SK-N-SH (cell line): ENCODE measurements around the gene UBE2E2.

Experiments used
- ELF1 ChIP-seq: IDR thresholded peaks from 2 replicates; pipeline ENCODE4 v1.4.0; 2012
- POLR2AphosphoS5 ChIP-seq: IDR thresholded peaks from 2 replicates; pipeline ENCODE4 v1.6.1; 2012; ENCODE audit warnings: low read depth, low read length
- TF ChIP-seq, protein P1 (sequence below): fragments of 200-600 bp; sonication (generic); IDR thresholded peaks from 2 replicates; pipeline ENCODE4 v1.6.1; 2017; ENCODE audit warnings: antibody characterized with exemption, mild to moderate bottlenecking, moderate library complexity

DNA sequence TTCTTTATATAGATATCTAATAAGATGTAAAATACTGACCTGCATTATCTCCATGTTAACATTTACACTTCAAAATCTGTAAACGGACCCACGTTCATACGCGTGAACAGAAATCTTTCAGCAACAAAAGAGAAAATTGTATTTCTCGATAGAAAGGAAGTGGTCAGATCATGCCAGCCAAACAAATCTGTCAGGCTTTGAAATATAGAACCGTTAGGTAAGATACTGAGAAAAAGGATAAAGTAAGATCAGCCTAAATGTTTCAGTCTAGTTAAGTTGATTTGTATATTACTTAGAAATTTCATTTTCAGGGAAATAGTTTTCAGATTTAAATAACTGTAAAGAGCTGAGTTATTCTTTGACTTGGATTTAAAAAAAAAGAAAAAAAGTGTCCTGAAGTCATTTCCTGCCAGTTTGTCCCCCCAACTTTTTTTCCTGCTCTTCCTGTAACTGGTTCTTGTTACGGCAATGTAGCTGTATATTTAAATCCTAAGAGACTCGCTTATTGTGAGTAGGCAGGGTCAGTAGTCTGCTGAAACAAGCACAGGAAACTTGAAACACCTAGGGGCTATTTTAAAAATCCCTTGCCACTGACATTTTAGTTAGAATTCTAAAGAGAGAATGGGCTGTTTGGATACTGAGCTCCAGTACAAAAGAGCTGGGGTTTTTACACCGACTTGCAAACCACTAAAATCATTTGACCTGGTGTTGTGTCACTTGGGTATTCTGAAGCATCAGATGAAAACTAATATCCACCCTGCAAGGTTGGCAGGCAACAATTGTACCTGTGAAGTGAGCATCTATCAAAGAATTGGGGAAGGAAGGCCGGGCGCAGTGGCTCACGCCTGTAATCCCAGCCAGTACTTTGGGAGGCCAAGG is 237.5 kb downstream of the UBE2E2 start:
- no peak for TF ChIP-seq ELF1
- TF ChIP-seq, protein P1, sequence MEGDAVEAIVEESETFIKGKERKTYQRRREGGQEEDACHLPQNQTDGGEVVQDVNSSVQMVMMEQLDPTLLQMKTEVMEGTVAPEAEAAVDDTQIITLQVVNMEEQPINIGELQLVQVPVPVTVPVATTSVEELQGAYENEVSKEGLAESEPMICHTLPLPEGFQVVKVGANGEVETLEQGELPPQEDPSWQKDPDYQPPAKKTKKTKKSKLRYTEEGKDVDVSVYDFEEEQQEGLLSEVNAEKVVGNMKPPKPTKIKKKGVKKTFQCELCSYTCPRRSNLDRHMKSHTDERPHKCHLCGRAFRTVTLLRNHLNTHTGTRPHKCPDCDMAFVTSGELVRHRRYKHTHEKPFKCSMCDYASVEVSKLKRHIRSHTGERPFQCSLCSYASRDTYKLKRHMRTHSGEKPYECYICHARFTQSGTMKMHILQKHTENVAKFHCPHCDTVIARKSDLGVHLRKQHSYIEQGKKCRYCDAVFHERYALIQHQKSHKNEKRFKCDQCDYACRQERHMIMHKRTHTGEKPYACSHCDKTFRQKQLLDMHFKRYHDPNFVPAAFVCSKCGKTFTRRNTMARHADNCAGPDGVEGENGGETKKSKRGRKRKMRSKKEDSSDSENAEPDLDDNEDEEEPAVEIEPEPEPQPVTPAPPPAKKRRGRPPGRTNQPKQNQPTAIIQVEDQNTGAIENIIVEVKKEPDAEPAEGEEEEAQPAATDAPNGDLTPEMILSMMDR: no peak
- no peak for TF ChIP-seq POLR2AphosphoS5
